ENCODE data around the gene SPINT2. TPM values are rescaled to one million over a fixed set of nuclear protein-coding genes. Genes with fewer than 3 reads are reported as not detected.
"Not testable (repeated sequence)": the region's sequence is repeated elsewhere in the genome, so short reads cannot be mapped to it uniquely, and the experiment has no call there.

SPINT2 gene
- total RNA-seq, 4 donors from 2014 or later, result 14.3 to 30.6 (median 24.0) TPM

- ATAC-seq (ENCODE audit: low FRiP score) (no peak), DNase-seq (ENCODE audit: low spot score) (no peak)
- TF ChIP-seq CTCF (IDR thresholded peaks at IDR 0.05), result no peak
Observed at GRCh38 chr19:38251564-38252051, 12.8 kb upstream of the SPINT2 start.

GRCh38 chr19:38252385-38252784 lies 12.0 kb upstream of the SPINT2 start:
- DNase-seq (ENCODE audit: low spot score) (no peak), ATAC-seq (ENCODE audit: low FRiP score) (no peak)
- no peak for TF ChIP-seq CTCF (IDR thresholded peaks at IDR 0.05)

- ATAC-seq (ENCODE audit: low FRiP score), result no peak
- no peak for DNase-seq (ENCODE audit: low spot score)
- TF ChIP-seq CTCF (IDR thresholded peaks at IDR 0.05), result no peak
Observed at GRCh38 chr19:38252941-38253691, 11.3 kb upstream of the SPINT2 start.

- no peak for TF ChIP-seq CTCF (IDR thresholded peaks at IDR 0.05)
- DNase-seq (ENCODE audit: low spot score), result no peak
- ATAC-seq (ENCODE audit: low FRiP score), result no peak
Observed at GRCh38 chr19:38253788-38254187, 10.6 kb upstream of the SPINT2 start.

- DNase-seq (ENCODE audit: low spot score) (no peak), ATAC-seq (ENCODE audit: low FRiP score) (peak; percentile 17)
- TF ChIP-seq CTCF (IDR thresholded peaks at IDR 0.05), result no peak
Observed at GRCh38 chr19:38255383-38256014, 8.9 kb upstream of the SPINT2 start.

GRCh38 chr19:38261942-38262341 lies 2.4 kb upstream of the SPINT2 start:
- not testable (repeated sequence) for ATAC-seq (ENCODE audit: low FRiP score); DNase-seq (ENCODE audit: low spot score)

GRCh38 chr19:38262585-38263268 lies 1.6 kb upstream of the SPINT2 start:
- ATAC-seq (ENCODE audit: low FRiP score) (no peak), DNase-seq (ENCODE audit: low spot score) (no peak)
- no peak for TF ChIP-seq CTCF (IDR thresholded peaks at IDR 0.05)

Measured in omental fat pad (tissue), 4 donors.